GM12878 (cell line): ENCODE measurements around the gene PATJ. TPM values are rescaled to one million over a fixed set of nuclear protein-coding genes. Genes with fewer than 3 reads are reported as not detected.

Experiments used
- ATAC-seq: fragments of 200-7000 bp; cut with Tn5 transposase; 3 replicates; pipeline ENCODE4 v1.9.1; 2020; ENCODE audit warnings: mild to moderate bottlenecking, moderate library complexity
- BruUV-seq: library from RNA; stranded (reverse); fragments of 400-500 nt; replicated peaks from 2 replicates; lab custom pipeline; 2021; lab: Mats Ljungman, UMichigan
- CTCF ChIA-PET: fragments of 300-600 bp; sonication (Branson Sonifier 250); formaldehyde crosslinking; extraction: SDS; loops from one replicate; lab custom pipeline; 2021; ENCODE audit warnings: inconsistent platforms; lab: Yijun Ruan, JAX
- POLR2A ChIA-PET: fragments of 350-600 bp; formaldehyde crosslinking; extraction: SDS; loops from one replicate; lab custom pipeline; 2021; ENCODE audit warnings: inconsistent platforms; lab: Charles Lee
- RAD21 ChIA-PET: fragments of 300-600 bp; sonication (Branson Sonifier 250); formaldehyde crosslinking; loops from one replicate; lab custom pipeline; 2023; ENCODE audit warnings: antibody characterized with exemption; ENCODE audit not compliant: unreplicated experiment; lab: Charles Lee
- SMC1A ChIA-PET: fragments of 300-600 bp; sonication (Branson Sonifier 250); formaldehyde crosslinking; loops from one replicate; lab custom pipeline; 2023; ENCODE audit not compliant: unreplicated experiment, uncharacterized antibody; lab: Charles Lee
- DNase-seq: peaks from one replicate; pipeline ENCODE4 v3.0.0-alpha.2; 2011; ENCODE audit warnings: low read depth, low spot score
- FAIRE-seq: peaks from 3 replicates; lab custom pipeline; 2011; peaks lifted over from hg19 to GRCh38; lab: Jason Lieb, UNC
- H2AFZ ChIP-seq: 2 replicates; pipeline ENCODE4 v1.6.0; 2011; ENCODE audit warnings: low read depth, low read length, control low read depth; ENCODE audit not compliant: control insufficient read depth
- H3K27ac ChIP-seq: 2 replicates; pipeline ENCODE4 v1.5.1; 2011; ENCODE audit warnings: control low read depth; ENCODE audit not compliant: control insufficient read depth, insufficient read depth
- H3K27me3 ChIP-seq, 2 experiments: replicated peaks in 1 of 2; 2 replicates each; pipeline versions ENCODE4 v1.6.0 to v1.6.1; 2011; ENCODE audit warnings: low read length in 1 of 2; ENCODE audit not compliant: control insufficient read depth in 2 of 2, insufficient read depth in 2 of 2
- H3K36me3 ChIP-seq, 2 experiments: 2 replicates each; pipeline ENCODE4 v1.5.1; 2011; ENCODE audit warnings: low read length in 1 of 2; ENCODE audit not compliant: control insufficient read depth in 2 of 2, insufficient read depth in 2 of 2
- H3K4me1 ChIP-seq: 2 replicates; pipeline ENCODE4 v1.6.1; 2011; ENCODE audit warnings: mild to moderate bottlenecking, low read length, moderate library complexity, mixed read lengths; ENCODE audit not compliant: control insufficient read depth, insufficient read depth
- H3K4me2 ChIP-seq: 2 replicates; pipeline ENCODE4 v1.6.0; 2011; ENCODE audit warnings: control low read depth; ENCODE audit not compliant: control insufficient read depth, insufficient read depth
- H3K4me3 ChIP-seq: fragments of 200-600 bp; sonication (generic); 2 replicates; pipeline ENCODE4 v1.5.1; 2016
- H3K79me2 ChIP-seq: 2 replicates; pipeline ENCODE4 v1.6.0; 2011; ENCODE audit warnings: low read length; ENCODE audit not compliant: control insufficient read depth, insufficient read depth
- H3K9ac ChIP-seq: 2 replicates; pipeline ENCODE4 v1.8.0; 2011; ENCODE audit warnings: low read length, control low read depth, mixed read lengths; ENCODE audit not compliant: control insufficient read depth, insufficient read depth
- H3K9me3 ChIP-seq: replicated peaks from 3 replicates; pipeline ENCODE4 v1.5.1; 2011; ENCODE audit warnings: mild to moderate bottlenecking, low read length; ENCODE audit not compliant: control insufficient read depth, insufficient read depth
- H4K20me1 ChIP-seq: 2 replicates; pipeline ENCODE4 v1.6.0; 2011; ENCODE audit not compliant: control insufficient read depth, insufficient read depth
- BCL3 ChIP-seq: IDR thresholded peaks from 2 replicates; pipeline ENCODE4 v1.6.1; 2011; ENCODE audit warnings: borderline replicate concordance, low read depth, mild to moderate bottlenecking, moderate library complexity, low read length; ENCODE audit not compliant: insufficient read depth, poor library complexity, severe bottlenecking
- ESRRA ChIP-seq: IDR thresholded peaks from 2 replicates; pipeline ENCODE4 v1.6.1; 2012; ENCODE audit warnings: mild to moderate bottlenecking, low read length, improper control_type of control experiment
- JUNB ChIP-seq: IDR thresholded peaks from 2 replicates; pipeline ENCODE4 v1.6.1; 2016; ENCODE audit warnings: antibody characterized with exemption, mild to moderate bottlenecking
- MEF2A ChIP-seq: IDR thresholded peaks from 2 replicates; pipeline ENCODE4 v1.6.1; 2011; ENCODE audit warnings: low read depth, mild to moderate bottlenecking, low read length, moderate library complexity; ENCODE audit not compliant: insufficient read depth
- MEF2B ChIP-seq: fragments of 450-650 bp; IDR thresholded peaks from 2 replicates; pipeline ENCODE4 v1.6.1; 2018; ENCODE audit warnings: mild to moderate bottlenecking, moderate library complexity; ENCODE audit not compliant: partially characterized antibody, poor library complexity, severe bottlenecking
- MTA3 ChIP-seq: IDR thresholded peaks from 2 replicates; pipeline ENCODE4 v1.6.1; 2012; ENCODE audit warnings: low read length, inconsistent platforms, borderline replicate concordance
- NR2C2 ChIP-seq: IDR thresholded peaks from 2 replicates; pipeline ENCODE4 v1.6.1; 2011; ENCODE audit warnings: borderline replicate concordance, low read depth; ENCODE audit not compliant: control insufficient read depth, insufficient read length
- POLR2AphosphoS2 ChIP-seq: IDR thresholded peaks from 2 replicates; pipeline ENCODE4 v1.6.1; 2011; ENCODE audit warnings: low read depth, mild to moderate bottlenecking, low read length, improper control_type of control experiment, moderate library complexity
- RBBP5 ChIP-seq: fragments of 200-600 bp; sonication (generic); conservative IDR thresholded peaks from 2 replicates; pipeline ENCODE4 v1.6.1; 2016
- SIN3A ChIP-seq: IDR thresholded peaks from 2 replicates; pipeline ENCODE4 v1.6.1; 2012; ENCODE audit warnings: low read depth, low read length, improper control_type of control experiment
- SPI1 ChIP-seq: IDR thresholded peaks from 2 replicates; pipeline ENCODE4 v1.6.1; 2011; ENCODE audit warnings: low read depth, mild to moderate bottlenecking, low read length, moderate library complexity, borderline replicate concordance; ENCODE audit not compliant: insufficient read depth
- YY1 ChIP-seq: IDR thresholded peaks from 2 replicates; pipeline ENCODE4 v1.6.1; 2011; ENCODE audit warnings: low read depth, mild to moderate bottlenecking, low read length
- ZNF622 ChIP-seq: fragments of 450-650 bp; IDR thresholded peaks from 2 replicates; pipeline ENCODE4 v1.6.1; 2017; ENCODE audit warnings: mild to moderate bottlenecking, inconsistent platforms
- WGBS: methylation state at CpG from one replicate; pipeline ENCODE4 v1.1.6; 2016; ENCODE audit warnings: low lambda C conversion rate; ENCODE audit not compliant: insufficient replicate concordance, insufficient coverage; ENCODE audit errors: missing lambda C conversion rate; 5-methylcytosine and 5-hydroxymethylcytosine counted together
- in situ Hi-C: fragments of 300-500 bp; cut with MboI; formaldehyde crosslinking; loops from 9 replicates; pipeline ENCODE4 v1.14.3; 2018; ENCODE audit warnings: mixed read lengths
- intact Hi-C: fragments of 100-400 bp; cut with micrococcal nuclease; formaldehyde crosslinking; loops from one replicate; pipeline ENCODE4 v1.14.2; 2022; ENCODE audit not compliant: unreplicated experiment
- polyA plus RNA-seq, 11 experiments: library from polyadenylated mRNA; depleted of rRNA in 4 of 11; unstranded in 6 of 11; stranded (reverse) in 5 of 11; fragments of >200 nt; fragmentation: Nextera tagmentation in 4 of 11; fragmentation: Illumina TruSeq in 1 of 11; extraction: Ambion mirVana in 4 of 11; extraction: Trizol in 1 of 11; gene quantifications; 1 replicate in 1 of 11; 2 replicates in 10 of 11; pipeline versions ENCODE4 v1.2.1 to v1.2.3, GENCODE V29; 2011 to 2016; ENCODE audit warnings: inconsistent platforms in 2 of 11, missing spikeins in 2 of 11, low read depth in 1 of 11
- total RNA-seq, 4 experiments: library from RNA; depleted of rRNA in 3 of 4; stranded (reverse); fragments of >200 nt in 3 of 4; fragmentation: Illumina TruSeq in 1 of 4; extraction: Trizol in 1 of 4; gene quantifications; 2 replicates each; pipeline versions ENCODE4 v1.2.1 to v1.2.3, GENCODE V29; 2013 to 2021

PATJ gene
- total and polyA plus RNA-seq, 10 of the 15 experiments (the other 5 are each of a cell fraction or from before 2014, with no cell fraction given) = 2.8 to 13.9 (median 6.9) TPM

GRCh38 chr1:61842036-61842435 is 99.8 kb downstream of the PATJ start:
- WGBS = 68% methylated on average over 4 of the region's 4 CpGs
- no peak for FAIRE-seq
- Histone ChIP-seq H2AFZ (no peak overlapping the region), H3K9me3 (no peaks in the 10 kb centered on the region), H4K20me1 (no peaks in the 10 kb centered on the region), H3K9ac (no peak overlapping the region), H3K4me1 (no peaks in the 10 kb centered on the region), H3K36me3 (no peaks in the 10 kb centered on the region), H3K79me2 (no peaks in the 10 kb centered on the region), H3K4me2 (no peak overlapping the region), H3K4me3 (no peak overlapping the region), H3K27ac (no peak overlapping the region), H3K27me3 (no peaks in the 10 kb centered on the region)
- BruUV-seq = no TSS peak
- intact Hi-C loops = no loop called here
- ChIA-PET CTCF (interaction anchor here (0.9 to 3.1 kb wide), 3 partner anchors 10 to 1871 kb away, joined by 3 to 24 read pairs (median 3); no protein-coding TSS in a partner anchor), RAD21 (interaction anchor here (0.7 kb wide), 1 partner anchor 862 kb away, joined by 3 read pairs; no protein-coding TSS in a partner anchor), SMC1A (no interaction called here), POLR2A (interaction anchor here (0.7 kb wide), 1 partner anchor 633 kb away, joined by 3 read pairs; no protein-coding TSS in a partner anchor)
- no peak for DNase-seq
- in situ Hi-C loops = no loop called here
- ATAC-seq = no peak
- no peak for TF ChIP-seq YY1
- TF ChIP-seq JUNB = no peak
- TF ChIP-seq RBBP5 = no peak
- TF ChIP-seq BCL3 = no peak
- TF ChIP-seq MEF2A = no peak
- no peak for TF ChIP-seq SIN3A
- no peak for TF ChIP-seq MTA3
- TF ChIP-seq POLR2AphosphoS2 = no peak
- TF ChIP-seq ESRRA = no peak
- TF ChIP-seq SPI1 = no peak
- no peak for TF ChIP-seq MEF2B
- no peak for TF ChIP-seq ZNF622
- TF ChIP-seq NR2C2 = no peak
